ENCODE results near the gene ZSWIM4.
"Not testable (repeated sequence)": the region's sequence is repeated elsewhere in the genome, so short reads cannot be mapped to it uniquely, and the experiment has no call there.

Gene ZSWIM4

GRCh38 chr19:13794757-13795589, at the start of gene ZSWIM4:
Gene ZSWIM4, plus strand, starts transcription at chr19:13795443. Its CDS starts 206 bp downstream, at chr19:13795649.
- peak; percentile 99 for DNase-seq

GRCh38 chr19:13747098-13747453, 48.2 kb upstream of the ZSWIM4 start:
- no peak for DNase-seq

- DNase-seq = peak; percentile 28
Observed at GRCh38 chr19:13748169-13748828, 46.9 kb upstream of the ZSWIM4 start.

GRCh38 chr19:13751436-13751835, 43.8 kb upstream of the ZSWIM4 start:
- DNase-seq = no peak

- not testable (repeated sequence) for DNase-seq
Observed at GRCh38 chr19:13753622-13754021, 41.6 kb upstream of the ZSWIM4 start.

- DNase-seq = no peak
Observed at GRCh38 chr19:13756210-13756609, 39.0 kb upstream of the ZSWIM4 start.

GRCh38 chr19:13757805-13758772, 37.2 kb upstream of the ZSWIM4 start:
- no peak for DNase-seq

- DNase-seq = no peak
Observed at GRCh38 chr19:13758795-13759194, 36.4 kb upstream of the ZSWIM4 start.

- no peak for DNase-seq
Observed at GRCh38 chr19:13761423-13761822, 33.8 kb upstream of the ZSWIM4 start.

GRCh38 chr19:13762635-13763235, 32.5 kb upstream of the ZSWIM4 start:
- no peak for DNase-seq

GRCh38 chr19:13763265-13763664, 32.0 kb upstream of the ZSWIM4 start:
- DNase-seq = no peak

GRCh38 chr19:13764101-13764807, 31.0 kb upstream of the ZSWIM4 start, which contains the start of gene MRI1:
Gene MRI1, plus strand, starts transcription at chr19:13764522. Its CDS starts 67 bp downstream, at chr19:13764589.
- DNase-seq = peak; percentile 74

GRCh38 chr19:13764821-13765394, 30.3 kb upstream of the ZSWIM4 start:
- DNase-seq = no peak

GRCh38 chr19:13765395-13766094, 29.7 kb upstream of the ZSWIM4 start:
- DNase-seq = no peak

- no peak for DNase-seq
Observed at GRCh38 chr19:13766095-13766481, 29.2 kb upstream of the ZSWIM4 start.

- DNase-seq = no peak
Observed at GRCh38 chr19:13768510-13768909, 26.7 kb upstream of the ZSWIM4 start.

- no peak for DNase-seq
Observed at GRCh38 chr19:13770013-13770635, 25.1 kb upstream of the ZSWIM4 start.

- peak; percentile 95 for DNase-seq
Observed at GRCh38 chr19:13774217-13775191, 20.7 kb upstream of the ZSWIM4 start, which contains the start of gene C19orf53. Gene C19orf53, plus strand, starts transcription at chr19:13774456. Its CDS starts 22 bp downstream, at chr19:13774478.

GRCh38 chr19:13778398-13778797, 16.8 kb upstream of the ZSWIM4 start:
- DNase-seq = no peak
